ENCODE results near the gene KLHL26.

The KLHL26 gene

GRCh38 chr19:18712981-18713380, 76.2 kb downstream of the KLHL26 start:
- Histone ChIP-seq H4K20me1 (ENCODE audit: insufficient read depth, low read length) (peaks cover 33% of the 10 kb centered on the region), H3K27me3 (ENCODE audit: insufficient read depth, low read length, poor library complexity) (no peaks in the 10 kb centered on the region), H3K4me2 (ENCODE audit: insufficient read depth, low read length) (no peak overlapping the region), H3K9me3 (ENCODE audit: insufficient read depth, low read length, severe bottlenecking) (no peaks in the 10 kb centered on the region), H2AFZ (ENCODE audit: low read depth, low read length) (no peak overlapping the region), H3K79me2 (ENCODE audit: insufficient read depth, low read length) (peaks cover 5% of the 10 kb centered on the region; the same call in 1 of the 2 replicates), H3K36me3 (ENCODE audit: insufficient read depth, low read length) (no peaks in the 10 kb centered on the region), H3K4me3 (ENCODE audit: low read depth in 1 of 2, low read length in 2 of 2) (no peak overlapping the region), H3K4me1 (ENCODE audit: insufficient read depth, low read length) (no peaks in the 10 kb centered on the region), H3K9ac (ENCODE audit: low read depth, low read length) (no peak overlapping the region), H3K27ac (ENCODE audit: low read length) (no peak overlapping the region)
- no peak for ATAC-seq (ENCODE audit: insufficient read depth, low read depth)
- no peak for TF ChIP-seq CTCF (IDR thresholded peaks at IDR 0.05; ENCODE audit: borderline replicate concordance, extremely low read depth, low read length, poor library complexity, severe bottlenecking)
- no peak for TF ChIP-seq EZH2 (IDR thresholded peaks at IDR 0.05; ENCODE audit: borderline replicate concordance, low read depth, low read length, severe bottlenecking)
- DNase-seq, result no peak

GRCh38 chr19:18713550-18714117, 76.8 kb downstream of the KLHL26 start:
- TF ChIP-seq CTCF (IDR thresholded peaks at IDR 0.05; ENCODE audit: borderline replicate concordance, extremely low read depth, low read length, poor library complexity, severe bottlenecking) (no peak), EZH2 (IDR thresholded peaks at IDR 0.05; ENCODE audit: borderline replicate concordance, low read depth, low read length, severe bottlenecking) (no peak)
- Histone ChIP-seq H3K9ac (ENCODE audit: low read depth, low read length) (no peak overlapping the region), H3K4me2 (ENCODE audit: insufficient read depth, low read length) (no peak overlapping the region), H3K4me1 (ENCODE audit: insufficient read depth, low read length) (no peaks in the 10 kb centered on the region), H3K27ac (ENCODE audit: low read length) (no peak overlapping the region), H3K79me2 (ENCODE audit: insufficient read depth, low read length) (peaks cover 5% of the 10 kb centered on the region; the same call in 1 of the 2 replicates), H3K9me3 (ENCODE audit: insufficient read depth, low read length, severe bottlenecking) (no peaks in the 10 kb centered on the region), H2AFZ (ENCODE audit: low read depth, low read length) (no peak overlapping the region), H4K20me1 (ENCODE audit: insufficient read depth, low read length) (peaks cover 28% of the 10 kb centered on the region), H3K27me3 (ENCODE audit: insufficient read depth, low read length, poor library complexity) (no peaks in the 10 kb centered on the region), H3K4me3 (ENCODE audit: low read depth in 1 of 2, low read length in 2 of 2) (no peak overlapping the region), H3K36me3 (ENCODE audit: insufficient read depth, low read length) (no peaks in the 10 kb centered on the region)
- DNase-seq (no peak), ATAC-seq (ENCODE audit: insufficient read depth, low read depth) (no peak)

- Histone ChIP-seq H3K36me3 (ENCODE audit: insufficient read depth, low read length) (no peaks in the 10 kb centered on the region), H3K9me3 (ENCODE audit: insufficient read depth, low read length, severe bottlenecking) (no peaks in the 10 kb centered on the region), H3K4me3 (ENCODE audit: low read depth in 1 of 2, low read length in 2 of 2) (no peak overlapping the region), H2AFZ (ENCODE audit: low read depth, low read length) (no peak overlapping the region), H3K4me1 (ENCODE audit: insufficient read depth, low read length) (no peaks in the 10 kb centered on the region), H3K27ac (ENCODE audit: low read length) (no peak overlapping the region), H3K9ac (ENCODE audit: low read depth, low read length) (no peak overlapping the region), H3K79me2 (ENCODE audit: insufficient read depth, low read length) (peaks cover 5% of the 10 kb centered on the region; the same call in 1 of the 2 replicates), H3K27me3 (ENCODE audit: insufficient read depth, low read length, poor library complexity) (no peaks in the 10 kb centered on the region), H4K20me1 (ENCODE audit: insufficient read depth, low read length) (peaks cover 17% of the 10 kb centered on the region), H3K4me2 (ENCODE audit: insufficient read depth, low read length) (no peak overlapping the region)
- DNase-seq (no peak), ATAC-seq (ENCODE audit: insufficient read depth, low read depth) (no peak)
- TF ChIP-seq CTCF (IDR thresholded peaks at IDR 0.05; ENCODE audit: borderline replicate concordance, extremely low read depth, low read length, poor library complexity, severe bottlenecking) (no peak), EZH2 (IDR thresholded peaks at IDR 0.05; ENCODE audit: borderline replicate concordance, low read depth, low read length, severe bottlenecking) (no peak)
Observed at GRCh38 chr19:18715416-18715815, 78.6 kb downstream of the KLHL26 start.

Data from DND-41 (cell line).